HCT116 (cell line): ENCODE measurements around the gene HNRNPAB. TPM values are rescaled to one million over a fixed set of nuclear protein-coding genes. Genes with fewer than 3 reads are reported as not detected.
"Not testable (repeated sequence)": the region's sequence is repeated elsewhere in the genome, so short reads cannot be mapped to it uniquely, and the experiment has no call there.

Source experiments
- ATAC-seq: fragments of 200-7000 bp; cut with Tn5 transposase; 2 replicates; pipeline ENCODE4 v1.9.1; 2020; ENCODE audit warnings: mild to moderate bottlenecking, moderate library complexity
- BruUV-seq: library from RNA; stranded (reverse); fragments of 400-500 nt; replicated peaks from 2 replicates; lab custom pipeline; 2021; lab: Mats Ljungman, UMichigan
- CTCF ChIA-PET: fragments of 300-600 bp; sonication (Branson Sonifier 250); formaldehyde crosslinking; loops from one replicate; lab custom pipeline; 2021; ENCODE audit warnings: antibody characterized with exemption; lab: Charles Lee
- POLR2A ChIA-PET: fragments of 300-600, 350-600 bp; sonication (Branson Sonifier 250); formaldehyde crosslinking; loops from one replicate; lab custom pipeline; 2021; ENCODE audit warnings: antibody characterized with exemption; lab: Charles Lee
- RAD21 ChIA-PET, 2 experiments: fragments of 300-600 bp; sonication (Branson Sonifier 250); formaldehyde crosslinking; loops; one replicate each; lab custom pipeline; 2023; ENCODE audit warnings: low total read pairs in 2 of 2; ENCODE audit not compliant: uncharacterized antibody in 2 of 2, unreplicated experiment in 2 of 2, low non-redundant PET in 1 of 2; lab: Charles Lee
- DNase-seq: peaks from one replicate; pipeline ENCODE4 v3.0.0-alpha.2; 2010; ENCODE audit warnings: low read depth, low spot score
- H2AFZ ChIP-seq: fragments of 200-600 bp; shearing (Covaris generic), sonication (generic); 2 replicates; pipeline ENCODE4 v1.6.1; 2017; ENCODE audit warnings: low read depth, mixed run types, mixed read lengths, antibody characterized with exemption, low read length; ENCODE audit not compliant: poor library complexity, severe bottlenecking
- H3K27ac ChIP-seq: 2 replicates; pipeline ENCODE4 v1.5.1; 2012; ENCODE audit warnings: low read depth, low read length
- H3K27me3 ChIP-seq: fragments of 200-600 bp; sonication (generic); 2 replicates; pipeline ENCODE4 v1.6.1; 2016; ENCODE audit warnings: mixed run types, low read length, mixed read lengths; ENCODE audit not compliant: insufficient read depth
- H3K36me3 ChIP-seq, 2 experiments: fragments of 200-500 bp in 1 of 2; fragments of 200-600 bp in 1 of 2; sonication (Bioruptor generic) in 1 of 2; sonication (generic) in 1 of 2; 2 replicates each; pipeline versions ENCODE4 v1.5.1 to v1.6.1; 2014 to 2016; ENCODE audit warnings: low read length in 2 of 2, inconsistent platforms in 1 of 2, mixed read lengths in 1 of 2, mixed run types in 1 of 2; ENCODE audit not compliant: insufficient read depth in 2 of 2, control insufficient read depth in 1 of 2
- H3K4me1 ChIP-seq, 2 experiments: fragments of 200-600 bp in 1 of 2; sonication (generic) in 1 of 2; 2 replicates each; pipeline versions ENCODE4 v1.5.1 to v1.6.1; 2012 to 2017; ENCODE audit warnings: low read length in 2 of 2, inconsistent platforms in 1 of 2, mild to moderate bottlenecking in 1 of 2, mixed read lengths in 1 of 2, mixed run types in 1 of 2, moderate library complexity in 1 of 2; ENCODE audit not compliant: insufficient read depth in 2 of 2, control insufficient read depth in 1 of 2
- H3K4me2 ChIP-seq: fragments of 200-600 bp; sonication (generic); 2 replicates; pipeline ENCODE4 v1.6.1; 2017; ENCODE audit warnings: mixed run types, low read length, mixed read lengths
- H3K4me3 ChIP-seq, 2 experiments: fragments of 200-600 bp in 1 of 2; sonication (generic) in 1 of 2; replicated peaks in 1 of 2; 2 replicates each; pipeline ENCODE4 v1.5.1; 2011 to 2016; ENCODE audit warnings: low read length in 2 of 2, control low read depth in 1 of 2, low read depth in 1 of 2, mild to moderate bottlenecking in 1 of 2, mixed read lengths in 1 of 2, mixed run types in 1 of 2
- H3K79me2 ChIP-seq: fragments of 200-600 bp; sonication (generic); 2 replicates; pipeline ENCODE4 v1.6.1; 2017; ENCODE audit warnings: mild to moderate bottlenecking, mixed run types, low read length, moderate library complexity, mixed read lengths; ENCODE audit not compliant: insufficient read depth
- H3K9ac ChIP-seq: fragments of 200-600 bp; sonication (generic); 2 replicates; pipeline ENCODE4 v1.6.1; 2016; ENCODE audit warnings: low read length, mixed read lengths
- H3K9me2 ChIP-seq: fragments of 200-600 bp; sonication (generic), shearing (Covaris generic); 2 replicates; pipeline ENCODE4 v1.6.1; 2017; ENCODE audit warnings: mixed run types, mild to moderate bottlenecking, moderate library complexity; ENCODE audit not compliant: insufficient read depth
- H3K9me3 ChIP-seq, 2 experiments: fragments of 200-500 bp in 1 of 2; fragments of 200-600 bp in 1 of 2; sonication (Bioruptor generic) in 1 of 2; sonication (generic) in 1 of 2; 2 replicates each; pipeline ENCODE4 v1.6.1; 2014 to 2017; ENCODE audit warnings: low read length in 2 of 2, mixed read lengths in 2 of 2, inconsistent platforms in 1 of 2, low read depth in 1 of 2, mild to moderate bottlenecking in 1 of 2, mixed run types in 1 of 2, moderate library complexity in 1 of 2; ENCODE audit not compliant: control insufficient read depth in 1 of 2, insufficient read depth in 1 of 2
- H4K20me1 ChIP-seq: fragments of 200-600 bp; sonication (generic), shearing (Covaris generic); 2 replicates; pipeline ENCODE4 v1.6.1; 2017; ENCODE audit warnings: mixed run types, mild to moderate bottlenecking, moderate library complexity; ENCODE audit not compliant: insufficient read depth
- ELF1 ChIP-seq: IDR thresholded peaks from 2 replicates; pipeline ENCODE4 v1.6.1; 2012; ENCODE audit warnings: low read depth, borderline replicate concordance
- YY1 ChIP-seq: IDR thresholded peaks from 2 replicates; pipeline ENCODE4 v1.6.1; 2011; ENCODE audit warnings: low read length, low read depth, moderate library complexity, mild to moderate bottlenecking; ENCODE audit not compliant: insufficient replicate concordance; ENCODE audit errors: extremely low read depth
- ZNF274 ChIP-seq: fragments of 200-500 bp; sonication (Bioruptor generic); IDR thresholded peaks from 2 replicates; pipeline ENCODE4 v1.6.1; 2014; ENCODE audit warnings: mild to moderate bottlenecking, low read depth, low read length, inconsistent platforms
- intact Hi-C: fragments of 100-400 bp; cut with micrococcal nuclease; formaldehyde crosslinking; loops from 2 replicates; pipeline ENCODE4 v1.10.0; 2022
- total RNA-seq: library from RNA; stranded (reverse); gene quantifications from one replicate; pipeline ENCODE4 v1.2.1, GENCODE V29; 2021; ENCODE audit not compliant: unreplicated experiment
- TF ChIP-seq, protein P1 (sequence below): IDR thresholded peaks from 2 replicates; pipeline ENCODE4 v1.6.1; 2012
- TF ChIP-seq, protein P2 (sequence below), 3 experiments: fragments of 200-600 bp in 1 of 3; sonication (generic) in 1 of 3; IDR thresholded peaks in 2 of 3; conservative IDR thresholded peaks in 1 of 3; 2 replicates each; pipeline ENCODE4 v1.5.1; 2012 to 2017; ENCODE audit warnings: low read depth in 2 of 3, low read length in 2 of 3, antibody characterized with exemption in 1 of 3, borderline replicate concordance in 1 of 3, control low read depth in 1 of 3, mild to moderate bottlenecking in 1 of 3, mixed read lengths in 1 of 3, mixed run types in 1 of 3, moderate library complexity in 1 of 3; ENCODE audit not compliant: insufficient read depth in 1 of 3
- TF ChIP-seq, protein P3 (sequence below): IDR thresholded peaks from 2 replicates; pipeline ENCODE4 v1.6.1; 2012; ENCODE audit warnings: low read depth

HNRNPAB gene
- total RNA-seq, 1 experiment from 2014 or later, result 273 TPM

DNA sequence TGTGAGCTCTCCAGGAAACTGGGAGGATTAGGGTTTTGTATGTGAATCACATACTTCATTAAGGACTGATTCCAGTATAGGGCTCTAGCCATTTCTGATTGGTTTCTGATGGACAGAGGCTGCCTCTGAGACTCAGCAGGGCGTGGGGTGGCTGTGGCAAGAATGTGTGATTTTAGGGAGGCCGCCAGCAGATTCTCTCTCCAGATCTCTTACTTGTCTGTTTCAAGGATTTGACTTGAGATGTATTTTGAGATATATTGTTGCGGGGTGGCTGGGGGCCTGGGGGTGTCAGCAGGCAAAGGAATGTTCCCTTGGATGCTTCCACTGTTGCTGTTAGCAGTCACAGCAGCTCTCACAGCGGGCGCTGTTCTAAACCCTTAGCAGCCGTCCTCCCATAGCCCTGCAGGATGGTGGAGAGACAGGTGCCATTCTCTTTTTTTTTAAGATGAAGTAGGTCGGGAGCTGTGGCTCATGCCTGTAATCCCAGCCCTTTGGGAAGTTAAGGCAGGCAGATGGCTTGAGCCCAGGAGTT lies 8.0 kb upstream of the HNRNPAB start (continued):
- TF ChIP-seq, protein P1, sequence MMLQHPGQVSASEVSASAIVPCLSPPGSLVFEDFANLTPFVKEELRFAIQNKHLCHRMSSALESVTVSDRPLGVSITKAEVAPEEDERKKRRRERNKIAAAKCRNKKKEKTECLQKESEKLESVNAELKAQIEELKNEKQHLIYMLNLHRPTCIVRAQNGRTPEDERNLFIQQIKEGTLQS, result no peak
- TF ChIP-seq YY1 (no peak), ZNF274 (no peak)
- TF ChIP-seq, all 23 proteins: peak for 0

DNA sequence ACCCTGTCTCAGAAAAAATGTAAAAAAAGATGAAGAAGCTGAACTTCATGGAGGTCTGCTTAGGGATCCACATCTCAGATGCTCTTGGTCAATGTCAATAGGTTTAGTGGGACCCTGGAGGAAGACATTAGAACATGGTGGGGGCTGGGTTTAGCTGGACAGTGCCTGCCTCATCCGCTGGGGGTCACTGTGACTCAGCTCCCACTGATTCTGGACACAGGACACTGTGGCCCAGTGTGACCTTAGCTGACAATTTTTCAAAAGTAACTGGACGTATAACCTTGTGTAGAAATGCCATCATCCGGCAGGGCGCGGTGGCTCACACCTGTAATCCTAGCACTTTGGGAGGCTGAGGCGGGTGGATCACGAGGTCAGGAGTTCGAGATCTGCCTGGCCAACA lies 7.3 kb upstream of the HNRNPAB start:
- Histone ChIP-seq H3K9ac (no peak overlapping the region), H3K4me1 (peaks cover 4 to 9% of the 10 kb centered on the region in 2 experiments), H3K4me2 (no peak overlapping the region), H3K79me2 (no peaks in the 10 kb centered on the region), H3K9me2 (no peaks in the 10 kb centered on the region), H3K27me3 (no peaks in the 10 kb centered on the region), H4K20me1 (no peaks in the 10 kb centered on the region), H3K27ac (no peak overlapping the region), H2AFZ (no peak overlapping the region), H3K9me3 (peaks cover 0 to 3% of the 10 kb centered on the region in 2 experiments; a peak in 1 of 4 replicates), H3K36me3 (no peaks in the 10 kb centered on the region), H3K4me3 (no peak overlapping the region)
- ChIA-PET RAD21 (no interaction called here), CTCF (interaction anchor here (0.8 to 1.1 kb wide), 4 partner anchors 10 to 38 kb away, joined by 3 to 6 read pairs (median 3); no protein-coding TSS in a partner anchor), POLR2A (no interaction called here)
- ATAC-seq (peak; percentile 84), DNase-seq (no peak)
- no TSS peak for BruUV-seq
- no peak for TF ChIP-seq ELF1
- TF ChIP-seq, protein P2, sequence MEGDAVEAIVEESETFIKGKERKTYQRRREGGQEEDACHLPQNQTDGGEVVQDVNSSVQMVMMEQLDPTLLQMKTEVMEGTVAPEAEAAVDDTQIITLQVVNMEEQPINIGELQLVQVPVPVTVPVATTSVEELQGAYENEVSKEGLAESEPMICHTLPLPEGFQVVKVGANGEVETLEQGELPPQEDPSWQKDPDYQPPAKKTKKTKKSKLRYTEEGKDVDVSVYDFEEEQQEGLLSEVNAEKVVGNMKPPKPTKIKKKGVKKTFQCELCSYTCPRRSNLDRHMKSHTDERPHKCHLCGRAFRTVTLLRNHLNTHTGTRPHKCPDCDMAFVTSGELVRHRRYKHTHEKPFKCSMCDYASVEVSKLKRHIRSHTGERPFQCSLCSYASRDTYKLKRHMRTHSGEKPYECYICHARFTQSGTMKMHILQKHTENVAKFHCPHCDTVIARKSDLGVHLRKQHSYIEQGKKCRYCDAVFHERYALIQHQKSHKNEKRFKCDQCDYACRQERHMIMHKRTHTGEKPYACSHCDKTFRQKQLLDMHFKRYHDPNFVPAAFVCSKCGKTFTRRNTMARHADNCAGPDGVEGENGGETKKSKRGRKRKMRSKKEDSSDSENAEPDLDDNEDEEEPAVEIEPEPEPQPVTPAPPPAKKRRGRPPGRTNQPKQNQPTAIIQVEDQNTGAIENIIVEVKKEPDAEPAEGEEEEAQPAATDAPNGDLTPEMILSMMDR (IDR thresholded peaks at IDR 0.05 in 2 of 3, conservative IDR thresholded peaks at IDR 0.05 in 1 of 3; ENCODE audit: borderline replicate concordance in 1 of 3, insufficient read depth in 1 of 3, low read depth in 2 of 3, low read length in 2 of 3), result peak in 2 of 3 experiments; percentile 75 to 78; a peak in 4 of 6 replicates
- TF ChIP-seq, protein P3, sequence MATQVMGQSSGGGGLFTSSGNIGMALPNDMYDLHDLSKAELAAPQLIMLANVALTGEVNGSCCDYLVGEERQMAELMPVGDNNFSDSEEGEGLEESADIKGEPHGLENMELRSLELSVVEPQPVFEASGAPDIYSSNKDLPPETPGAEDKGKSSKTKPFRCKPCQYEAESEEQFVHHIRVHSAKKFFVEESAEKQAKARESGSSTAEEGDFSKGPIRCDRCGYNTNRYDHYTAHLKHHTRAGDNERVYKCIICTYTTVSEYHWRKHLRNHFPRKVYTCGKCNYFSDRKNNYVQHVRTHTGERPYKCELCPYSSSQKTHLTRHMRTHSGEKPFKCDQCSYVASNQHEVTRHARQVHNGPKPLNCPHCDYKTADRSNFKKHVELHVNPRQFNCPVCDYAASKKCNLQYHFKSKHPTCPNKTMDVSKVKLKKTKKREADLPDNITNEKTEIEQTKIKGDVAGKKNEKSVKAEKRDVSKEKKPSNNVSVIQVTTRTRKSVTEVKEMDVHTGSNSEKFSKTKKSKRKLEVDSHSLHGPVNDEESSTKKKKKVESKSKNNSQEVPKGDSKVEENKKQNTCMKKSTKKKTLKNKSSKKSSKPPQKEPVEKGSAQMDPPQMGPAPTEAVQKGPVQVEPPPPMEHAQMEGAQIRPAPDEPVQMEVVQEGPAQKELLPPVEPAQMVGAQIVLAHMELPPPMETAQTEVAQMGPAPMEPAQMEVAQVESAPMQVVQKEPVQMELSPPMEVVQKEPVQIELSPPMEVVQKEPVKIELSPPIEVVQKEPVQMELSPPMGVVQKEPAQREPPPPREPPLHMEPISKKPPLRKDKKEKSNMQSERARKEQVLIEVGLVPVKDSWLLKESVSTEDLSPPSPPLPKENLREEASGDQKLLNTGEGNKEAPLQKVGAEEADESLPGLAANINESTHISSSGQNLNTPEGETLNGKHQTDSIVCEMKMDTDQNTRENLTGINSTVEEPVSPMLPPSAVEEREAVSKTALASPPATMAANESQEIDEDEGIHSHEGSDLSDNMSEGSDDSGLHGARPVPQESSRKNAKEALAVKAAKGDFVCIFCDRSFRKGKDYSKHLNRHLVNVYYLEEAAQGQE, result no peak
- intact Hi-C loops, result no loop called here

DNA sequence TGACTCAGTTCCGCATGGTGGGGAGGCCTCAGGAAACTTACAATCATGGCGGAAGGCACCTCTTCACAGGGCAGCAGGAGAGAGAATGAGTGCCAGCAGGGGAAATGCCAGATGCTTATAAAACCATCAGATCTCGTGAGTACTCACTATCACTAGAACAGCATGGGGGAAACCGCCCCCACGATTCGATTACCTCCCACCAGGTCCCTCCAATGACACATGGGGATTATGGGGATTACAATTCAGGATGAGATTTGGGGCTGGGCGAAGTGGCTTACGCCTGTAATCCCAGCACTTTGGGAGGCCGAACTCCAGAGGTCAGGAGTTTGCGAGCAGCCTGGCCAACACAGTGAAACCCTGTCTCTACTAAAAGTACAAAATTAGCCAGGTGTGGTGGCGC lies 6.2 kb upstream of the HNRNPAB start:
- H3K9me3 ChIP-seq, DNase-seq, H3K79me2 ChIP-seq, H3K27ac ChIP-seq, H2AFZ ChIP-seq, H3K9ac ChIP-seq, ATAC-seq, H3K9me2 ChIP-seq, BruUV-seq, intact Hi-C loops, H3K27me3 ChIP-seq, CTCF ChIA-PET, H3K4me2 ChIP-seq, POLR2A ChIA-PET, H3K36me3 ChIP-seq, H4K20me1 ChIP-seq, H3K4me3 ChIP-seq, RAD21 ChIA-PET: not testable (repeated sequence)
- H3K4me1 ChIP-seq, result peaks cover 5 to 21% of the 10 kb centered on the region in 2 experiments
